Fibroblast of lung (primary cell): Measurements from ENCODE around the gene FGF2. TPM values are rescaled to one million over a fixed set of nuclear protein-coding genes. Genes with fewer than 3 reads are reported as not detected.
"Not testable (repeated sequence)": the region's sequence is repeated elsewhere in the genome, so short reads cannot be mapped to it uniquely, and the experiment has no call there.

ENCODE experiments used
- DNase-seq, 2 donors: peaks; one replicate each; pipeline versions ENCODE4 v3.0.0 to v3.0.0-alpha.2; 2010; ENCODE audit warnings: low read depth in 2 of 2
- H2AFZ ChIP-seq: 2 replicates; pipeline ENCODE4 v1.5.1; 2012; ENCODE audit warnings: low read length, control low read depth, inconsistent platforms
- H3K27ac ChIP-seq: 2 replicates; pipeline ENCODE4 v1.5.1; 2011; ENCODE audit warnings: low read length, control low read depth; ENCODE audit not compliant: insufficient read depth
- H3K27me3 ChIP-seq: 2 replicates; pipeline ENCODE4 v1.5.1; 2011; ENCODE audit warnings: mild to moderate bottlenecking, low read length; ENCODE audit not compliant: control insufficient read depth, insufficient read depth
- H3K36me3 ChIP-seq: 2 replicates; pipeline ENCODE4 v1.5.1; 2011; ENCODE audit warnings: low read length; ENCODE audit not compliant: control insufficient read depth, insufficient read depth
- H3K4me1 ChIP-seq: 2 replicates; pipeline ENCODE4 v1.5.1; 2011; ENCODE audit warnings: low read length; ENCODE audit not compliant: control insufficient read depth, insufficient read depth; ENCODE audit errors: extremely low read depth
- H3K4me2 ChIP-seq: 2 replicates; pipeline ENCODE4 v1.5.1; 2011; ENCODE audit warnings: low read length, control low read depth; ENCODE audit not compliant: insufficient read depth; ENCODE audit errors: extremely low read depth
- H3K4me3 ChIP-seq, 4 experiments: fragments of 200-600 bp in 1 of 4; sonication (generic) in 1 of 4; replicated peaks in 1 of 4; 2 replicates each; pipeline ENCODE4 v1.5.1; 2011 to 2016; ENCODE audit warnings: low read length in 4 of 4, low read depth in 3 of 4, mild to moderate bottlenecking in 3 of 4, control low read depth in 2 of 4, inconsistent platforms in 1 of 4, mixed read lengths in 1 of 4; ENCODE audit not compliant: insufficient read depth in 1 of 4; ENCODE audit errors: control extremely low read depth in 1 of 4
- H3K79me2 ChIP-seq: 2 replicates; pipeline ENCODE4 v1.5.1; 2012; ENCODE audit warnings: mild to moderate bottlenecking, low read length, inconsistent platforms; ENCODE audit not compliant: control insufficient read depth, insufficient read depth
- H3K9ac ChIP-seq: 2 replicates; pipeline ENCODE4 v1.5.1; 2011; ENCODE audit warnings: mild to moderate bottlenecking, low read length, control low read depth; ENCODE audit not compliant: insufficient read depth
- H3K9me3 ChIP-seq: 2 replicates; pipeline ENCODE4 v1.5.1; 2012; ENCODE audit warnings: low read depth, low read length; ENCODE audit not compliant: control insufficient read depth, insufficient read depth
- H4K20me1 ChIP-seq: 2 replicates; pipeline ENCODE4 v1.5.1; 2011; ENCODE audit warnings: low read length; ENCODE audit not compliant: control insufficient read depth, insufficient read depth; ENCODE audit errors: extremely low read depth
- CTCF ChIP-seq, 2 donors: IDR thresholded peaks in 1 of 2; conservative IDR thresholded peaks in 1 of 2; 1 replicate in 1 of 2; 2 replicates in 1 of 2; pipeline ENCODE4 v1.5.1; 2011 to 2012; ENCODE audit warnings: low read length in 2 of 2, control low read depth in 1 of 2, inconsistent platforms in 1 of 2, low read depth in 1 of 2, mild to moderate bottlenecking in 1 of 2
- EZH2 ChIP-seq: IDR thresholded peaks from 2 replicates; pipeline ENCODE4 v1.5.1; 2012; ENCODE audit warnings: low read length, control low read depth, mild to moderate bottlenecking; ENCODE audit errors: missing control alignments
- polyA plus RNA-seq, 2 donors: library from polyadenylated mRNA; depleted of rRNA in 1 of 2; stranded (reverse) in 1 of 2; unstranded in 1 of 2; fragments of >200 nt; gene quantifications; 2 replicates each; pipeline ENCODE4 v1.2.1, GENCODE V29; 2011 to 2012; ENCODE audit warnings: missing spikeins in 1 of 2
- total RNA-seq: library from RNA; depleted of rRNA; stranded (reverse); fragments of >200 nt; gene quantifications from 2 replicates; pipeline ENCODE4 v1.2.1, GENCODE V29; 2014

Gene FGF2
- total and polyA plus RNA-seq, 2 donors (not counting 1 experiment from before 2014, with no cell fraction given), result 38.5 to 98.3 TPM

GRCh38 chr4:122842984-122843531, 16.4 kb downstream of the FGF2 start:
- peaks cover 4% of the 10 kb centered on the region for H3K4me1 ChIP-seq
- no peaks in the 10 kb centered on the region for H3K27me3 ChIP-seq
- peaks cover 6% of the 10 kb centered on the region for H3K36me3 ChIP-seq
- H2AFZ ChIP-seq, result no peak overlapping the region
- H3K4me2 ChIP-seq, result no peak overlapping the region
- TF ChIP-seq CTCF (conservative IDR thresholded peaks at IDR 0.05 in 1 of 2, IDR thresholded peaks at IDR 0.05 in 1 of 2; ENCODE audit: low read depth in 1 of 2, low read length in 2 of 2), result no peak
- H3K79me2 ChIP-seq, result peaks cover 97% of the 10 kb centered on the region
- no peaks in the 10 kb centered on the region for H3K9me3 ChIP-seq
- H3K4me3 ChIP-seq, result no peak overlapping the region
- no peak for DNase-seq
- peaks cover 2% of the 10 kb centered on the region for H4K20me1 ChIP-seq
- H3K9ac ChIP-seq, result no peak overlapping the region
- no peak overlapping the region for H3K27ac ChIP-seq

GRCh38 chr4:122844391-122844790, 17.8 kb downstream of the FGF2 start:
- H3K9me3 ChIP-seq, H3K27me3 ChIP-seq, H3K36me3 ChIP-seq, H3K4me3 ChIP-seq, H3K9ac ChIP-seq, DNase-seq, H2AFZ ChIP-seq, H3K27ac ChIP-seq, H4K20me1 ChIP-seq, H3K4me2 ChIP-seq, H3K4me1 ChIP-seq: not testable (repeated sequence)
- peaks cover 96% of the 10 kb centered on the region for H3K79me2 ChIP-seq

DNA sequence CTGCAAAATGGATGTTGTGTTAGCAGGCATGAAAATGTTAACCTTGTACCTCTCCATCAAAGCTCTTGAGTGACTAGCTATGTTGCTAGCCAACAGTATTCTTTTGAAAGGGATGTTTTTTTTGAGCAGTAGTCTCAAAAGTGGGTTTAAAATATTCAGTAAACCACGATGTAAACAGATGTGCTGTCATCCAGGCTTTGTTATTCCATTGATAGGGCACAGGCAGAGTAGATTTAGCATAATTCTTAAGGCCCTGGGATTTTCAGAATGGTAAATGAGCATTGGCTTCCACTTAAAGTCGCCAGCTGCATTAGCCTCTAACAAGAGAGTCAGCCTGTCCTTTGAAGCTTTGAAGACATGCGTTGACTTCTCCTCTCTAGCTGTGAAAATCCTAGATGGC, 18.4 kb downstream of the FGF2 start:
- Histone ChIP-seq H3K36me3 (peaks cover 7% of the 10 kb centered on the region), H3K79me2 (peaks cover 94% of the 10 kb centered on the region), H4K20me1 (no peaks in the 10 kb centered on the region), H2AFZ (no peak overlapping the region), H3K4me3 (no peak overlapping the region), H3K4me2 (no peak overlapping the region), H3K9me3 (no peaks in the 10 kb centered on the region), H3K4me1 (peaks cover 4% of the 10 kb centered on the region), H3K27ac (no peak overlapping the region), H3K27me3 (no peaks in the 10 kb centered on the region), H3K9ac (no peak overlapping the region)
- DNase-seq, result peak; percentile 24 to 37
- TF ChIP-seq EZH2 (no peak), CTCF (conservative IDR thresholded peaks at IDR 0.05 in 1 of 2, IDR thresholded peaks at IDR 0.05 in 1 of 2; ENCODE audit: low read depth in 1 of 2, low read length in 2 of 2) (no peak)
